ENCODE data around the gene NXPE3.
A peak's percentile ranks its signal among the peaks of the same experiment; 100 is the strongest.

NXPE3 gene

DNA sequence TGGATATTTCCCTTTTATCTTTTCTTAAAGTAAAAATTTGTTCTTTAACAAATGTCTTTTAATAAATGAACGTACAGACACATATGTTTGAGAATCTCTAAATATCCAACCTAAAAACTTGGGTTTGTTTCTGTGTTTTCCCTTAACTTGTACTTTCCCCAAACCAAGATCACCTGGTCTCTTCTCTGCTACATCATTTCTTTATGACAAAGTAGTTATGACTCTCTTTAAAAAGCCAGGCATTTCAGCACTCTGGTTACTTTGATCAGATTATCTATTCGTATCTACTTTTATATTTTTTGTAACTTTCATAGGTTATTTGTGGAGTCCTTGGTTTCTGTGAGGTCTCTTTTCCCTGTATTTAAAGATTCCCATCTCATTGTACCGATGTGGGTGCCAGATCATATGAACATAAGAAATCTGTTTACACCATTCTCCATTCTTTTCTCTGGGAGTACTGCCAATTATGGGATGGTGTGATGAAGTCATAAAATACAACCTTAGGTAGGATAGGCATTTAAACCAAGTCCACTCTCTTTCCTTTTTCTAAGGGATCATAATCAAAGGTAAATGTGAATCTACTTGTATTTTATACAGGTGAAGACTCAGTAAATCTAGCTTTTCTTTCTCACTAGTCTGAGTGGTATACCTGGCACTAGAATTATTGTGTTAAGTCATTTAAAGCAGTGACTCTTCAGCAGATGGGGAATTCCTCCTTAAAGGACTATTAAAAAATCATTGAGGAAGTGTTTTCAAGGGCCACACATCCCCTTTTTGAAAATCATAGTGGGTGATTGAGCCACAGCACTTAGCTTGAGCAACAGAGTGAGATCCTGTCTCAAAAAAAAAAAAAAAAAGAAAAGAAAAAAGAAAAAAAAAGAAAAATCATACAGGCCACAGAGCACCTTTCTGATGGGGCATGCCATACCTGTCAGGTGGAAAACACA lies 57.9 kb downstream of the NXPE3 start:
- peak overlapping the region; percentile 48 for H3K4me2 ChIP-seq (ENCODE audit: low read depth, low read length, poor library complexity, severe bottlenecking)
- H3F3A ChIP-seq (ENCODE audit: low read depth) = no peaks in the 10 kb centered on the region
- no peaks in the 10 kb centered on the region for H3K9me3 ChIP-seq (ENCODE audit: insufficient read depth, low read depth, low read length)
- H3K9ac ChIP-seq (ENCODE audit: low read depth, low read length, poor library complexity, severe bottlenecking) = peak overlapping the region; percentile 12
- H3K4me1 ChIP-seq (ENCODE audit: insufficient read depth, low read length, poor library complexity, severe bottlenecking) = peaks cover 76% of the 10 kb centered on the region
- H3K4me3 ChIP-seq (ENCODE audit: low read length, poor library complexity, severe bottlenecking) = peak overlapping the region; percentile 14
- TF ChIP-seq, protein P1, sequence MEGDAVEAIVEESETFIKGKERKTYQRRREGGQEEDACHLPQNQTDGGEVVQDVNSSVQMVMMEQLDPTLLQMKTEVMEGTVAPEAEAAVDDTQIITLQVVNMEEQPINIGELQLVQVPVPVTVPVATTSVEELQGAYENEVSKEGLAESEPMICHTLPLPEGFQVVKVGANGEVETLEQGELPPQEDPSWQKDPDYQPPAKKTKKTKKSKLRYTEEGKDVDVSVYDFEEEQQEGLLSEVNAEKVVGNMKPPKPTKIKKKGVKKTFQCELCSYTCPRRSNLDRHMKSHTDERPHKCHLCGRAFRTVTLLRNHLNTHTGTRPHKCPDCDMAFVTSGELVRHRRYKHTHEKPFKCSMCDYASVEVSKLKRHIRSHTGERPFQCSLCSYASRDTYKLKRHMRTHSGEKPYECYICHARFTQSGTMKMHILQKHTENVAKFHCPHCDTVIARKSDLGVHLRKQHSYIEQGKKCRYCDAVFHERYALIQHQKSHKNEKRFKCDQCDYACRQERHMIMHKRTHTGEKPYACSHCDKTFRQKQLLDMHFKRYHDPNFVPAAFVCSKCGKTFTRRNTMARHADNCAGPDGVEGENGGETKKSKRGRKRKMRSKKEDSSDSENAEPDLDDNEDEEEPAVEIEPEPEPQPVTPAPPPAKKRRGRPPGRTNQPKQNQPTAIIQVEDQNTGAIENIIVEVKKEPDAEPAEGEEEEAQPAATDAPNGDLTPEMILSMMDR (conservative IDR thresholded peaks at IDR 0.05; ENCODE audit: low read length) = no peak
- no peak for TF ChIP-seq EZH2phosphoT487 (IDR thresholded peaks at IDR 0.05; ENCODE audit: borderline replicate concordance)
- no peaks in the 10 kb centered on the region for H3K36me3 ChIP-seq (ENCODE audit: insufficient read depth, low read length)
- no peaks in the 10 kb centered on the region for H3K27me3 ChIP-seq (ENCODE audit: insufficient read depth, low read length, poor library complexity, severe bottlenecking)
- no peaks in the 10 kb centered on the region for H3K9me2 ChIP-seq (replicated peaks; ENCODE audit: low read depth, low read length)
- no peaks in the 10 kb centered on the region for H4K20me1 ChIP-seq (ENCODE audit: insufficient read depth, low read length, poor library complexity, severe bottlenecking)
- H3K79me2 ChIP-seq (ENCODE audit: insufficient read depth, low read length) = peaks cover 80% of the 10 kb centered on the region; the same call in 1 of the 2 replicates
- no peak overlapping the region for H2AFZ ChIP-seq (ENCODE audit: low read length)

DNA sequence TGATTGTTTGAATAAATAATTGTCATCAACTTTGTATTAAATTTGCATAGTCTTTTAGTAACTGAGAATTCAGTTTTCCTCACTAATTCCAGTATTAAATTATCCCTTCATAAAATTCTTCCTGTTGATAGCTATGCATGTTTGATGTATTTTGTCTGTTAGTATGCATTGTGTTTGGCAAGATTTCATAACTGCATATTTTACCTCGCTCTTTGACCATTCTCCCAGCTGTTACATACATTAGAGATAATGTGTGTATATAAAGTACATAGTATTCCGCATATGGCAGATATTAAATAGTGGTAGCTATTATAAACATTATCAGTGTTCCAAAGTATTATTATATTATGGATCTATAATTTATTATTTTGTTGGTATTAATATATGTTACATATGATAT lies 59.7 kb downstream of the NXPE3 start:
- Histone ChIP-seq H3K36me3 (ENCODE audit: insufficient read depth, low read length) (no peaks in the 10 kb centered on the region), H3K4me3 (ENCODE audit: low read length, poor library complexity, severe bottlenecking) (no peak overlapping the region), H3K9me3 (ENCODE audit: insufficient read depth, low read depth, low read length) (no peaks in the 10 kb centered on the region), H3K4me1 (ENCODE audit: insufficient read depth, low read length, poor library complexity, severe bottlenecking) (peaks cover 67% of the 10 kb centered on the region), H3K9ac (ENCODE audit: low read depth, low read length, poor library complexity, severe bottlenecking) (no peak overlapping the region), H3K27me3 (ENCODE audit: insufficient read depth, low read length, poor library complexity, severe bottlenecking) (no peaks in the 10 kb centered on the region), H3K9me2 (replicated peaks; ENCODE audit: low read depth, low read length) (no peaks in the 10 kb centered on the region), H3K79me2 (ENCODE audit: insufficient read depth, low read length) (peaks cover 77% of the 10 kb centered on the region; the same call in 1 of the 2 replicates), H4K20me1 (ENCODE audit: insufficient read depth, low read length, poor library complexity, severe bottlenecking) (no peaks in the 10 kb centered on the region), H3F3A (ENCODE audit: low read depth) (no peaks in the 10 kb centered on the region), H3K4me2 (ENCODE audit: low read depth, low read length, poor library complexity, severe bottlenecking) (peak overlapping the region; percentile 48), H2AFZ (ENCODE audit: low read length) (no peak overlapping the region)
- no peak for TF ChIP-seq EZH2phosphoT487 (IDR thresholded peaks at IDR 0.05; ENCODE audit: borderline replicate concordance)

DNA sequence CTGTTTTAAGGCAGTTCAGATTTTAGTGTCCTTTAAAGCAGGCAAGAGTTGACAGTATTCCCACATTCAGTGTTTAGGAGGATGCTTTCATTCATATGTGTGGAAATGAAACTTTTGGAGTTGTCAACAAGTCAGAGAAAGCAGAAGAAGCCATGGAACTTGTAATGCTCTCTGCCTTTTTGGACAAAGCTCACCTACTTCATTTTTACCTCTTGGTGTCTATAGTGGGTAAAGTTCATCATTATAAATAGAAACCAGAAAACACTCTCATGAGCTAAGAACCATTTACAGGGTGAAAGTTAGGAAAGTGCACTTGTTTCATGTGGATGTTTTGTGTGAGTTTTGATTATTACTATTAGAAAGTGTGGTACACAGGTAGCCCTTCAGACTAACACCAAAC lies 61.1 kb downstream of the NXPE3 start:
- no peak overlapping the region for H2AFZ ChIP-seq (ENCODE audit: low read length)
- peaks cover 68% of the 10 kb centered on the region; the same call in 1 of the 2 replicates for H3K79me2 ChIP-seq (ENCODE audit: insufficient read depth, low read length)
- H3F3A ChIP-seq (ENCODE audit: low read depth) = no peaks in the 10 kb centered on the region
- TF ChIP-seq, protein P1 (conservative IDR thresholded peaks at IDR 0.05; ENCODE audit: low read length) = no peak
- no peak overlapping the region for H3K4me3 ChIP-seq (ENCODE audit: low read length, poor library complexity, severe bottlenecking)
- no peaks in the 10 kb centered on the region for H4K20me1 ChIP-seq (ENCODE audit: insufficient read depth, low read length, poor library complexity, severe bottlenecking)
- peak overlapping the region; percentile 7 for H3K4me2 ChIP-seq (ENCODE audit: low read depth, low read length, poor library complexity, severe bottlenecking)
- no peak overlapping the region for H3K9ac ChIP-seq (ENCODE audit: low read depth, low read length, poor library complexity, severe bottlenecking)
- H3K9me2 ChIP-seq (replicated peaks; ENCODE audit: low read depth, low read length) = no peaks in the 10 kb centered on the region
- no peaks in the 10 kb centered on the region for H3K27me3 ChIP-seq (ENCODE audit: insufficient read depth, low read length, poor library complexity, severe bottlenecking)
- H3K36me3 ChIP-seq (ENCODE audit: insufficient read depth, low read length) = no peaks in the 10 kb centered on the region
- no peaks in the 10 kb centered on the region for H3K9me3 ChIP-seq (ENCODE audit: insufficient read depth, low read depth, low read length)
- peaks cover 60% of the 10 kb centered on the region for H3K4me1 ChIP-seq (ENCODE audit: insufficient read depth, low read length, poor library complexity, severe bottlenecking)

Data from Loucy (cell line).